ENCODE measurements around the gene PIP5K1A. TPM values are rescaled to one million over a fixed set of nuclear protein-coding genes. Genes with fewer than 3 reads are reported as not detected.

Gene PIP5K1A
- total and polyA plus RNA-seq, 4 donors: 21.7 to 120 (median 37.5) TPM

GRCh38 chr1:151210830-151211229 lies 12.5 kb downstream of the PIP5K1A start:
- Histone ChIP-seq H3K27ac (ENCODE audit: low read depth in 1 of 2, low read length in 1 of 2) (no peak overlapping the region), H3K9ac (ENCODE audit: insufficient read depth in 1 of 2, low read length in 2 of 2) (no peak overlapping the region), H3K27me3 (ENCODE audit: control insufficient read depth in 3 of 3, insufficient read depth in 3 of 3, low read length in 2 of 3) (no peaks in the 10 kb centered on the region), H3K9me3 (ENCODE audit: control insufficient read depth in 4 of 4, insufficient read depth in 3 of 4, low read length in 3 of 4) (no peaks in the 10 kb centered on the region), H3K36me3 (ENCODE audit: control insufficient read depth in 4 of 4, insufficient read depth in 4 of 4, low read length in 4 of 4) (peaks cover 5 to 23% (median 14%) of the 10 kb centered on the region in 4 donors), H3K4me3 (no peak overlapping the region), H3K4me1 (ENCODE audit: control insufficient read depth in 5 of 5, insufficient read depth in 5 of 5, low read length in 5 of 5) (peaks cover 0 to 3% (median 0%) of the 10 kb centered on the region in 5 donors)
- DNase-seq (no peak), ATAC-seq (ENCODE audit: insufficient read depth, low FRiP score) (no peak)
- 72 to 90% methylated on average over 1 of the region's 1 CpG for WGBS, 2 donors
- TF ChIP-seq CTCF (IDR thresholded peaks at IDR 0.05; ENCODE audit: control extremely low read depth, extremely low read depth): no peak

DNA sequence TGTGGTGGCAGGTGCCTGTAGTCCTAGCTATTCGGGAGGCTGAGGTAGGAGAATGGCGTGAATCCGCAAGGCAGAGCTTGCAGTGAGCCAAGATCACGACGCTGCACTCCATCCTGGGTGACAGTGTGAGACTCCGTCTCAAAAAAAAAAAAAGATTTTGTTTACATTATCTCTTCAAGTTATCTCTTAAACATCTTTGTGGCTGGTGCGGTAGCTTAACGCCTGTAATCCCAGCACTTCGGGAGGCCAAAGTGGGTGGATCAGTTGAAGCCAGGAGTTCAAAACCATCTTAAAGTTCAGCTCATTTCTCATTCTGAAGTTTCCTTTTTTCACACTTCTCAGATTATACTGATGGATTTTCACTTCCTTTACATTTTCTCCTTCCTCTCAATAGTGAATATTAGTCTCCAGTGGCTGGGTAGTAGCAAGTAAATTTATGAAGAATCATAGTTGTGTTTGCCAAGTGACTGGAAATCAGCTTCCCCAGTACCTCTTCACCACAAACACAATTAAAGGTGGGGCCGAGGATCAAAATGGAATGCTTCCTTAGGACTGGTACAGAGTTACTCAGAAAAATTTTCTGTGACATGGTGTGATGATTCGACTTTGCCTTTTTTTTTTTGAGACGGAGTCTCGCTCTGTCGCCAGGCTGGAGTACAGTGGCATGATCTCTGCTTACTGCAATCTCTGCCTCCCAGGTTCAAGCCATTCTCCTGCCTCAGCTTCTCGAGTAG lies 13.8 kb downstream of the PIP5K1A start:
- Histone ChIP-seq H3K4me1 (ENCODE audit: control insufficient read depth in 5 of 5, insufficient read depth in 5 of 5, low read length in 5 of 5) (peaks cover 0 to 3% (median 0%) of the 10 kb centered on the region in 5 donors), H3K9ac (ENCODE audit: insufficient read depth in 1 of 2, low read length in 2 of 2) (no peak overlapping the region), H3K36me3 (ENCODE audit: control insufficient read depth in 4 of 4, insufficient read depth in 4 of 4, low read length in 4 of 4) (peaks cover 5 to 17% (median 11%) of the 10 kb centered on the region in 4 donors), H3K27ac (ENCODE audit: low read depth in 1 of 2, low read length in 1 of 2) (no peak overlapping the region), H3K4me3 (no peak overlapping the region), H3K9me3 (ENCODE audit: control insufficient read depth in 4 of 4, insufficient read depth in 3 of 4, low read length in 3 of 4) (no peaks in the 10 kb centered on the region), H3K27me3 (ENCODE audit: control insufficient read depth in 3 of 3, insufficient read depth in 3 of 3, low read length in 2 of 3) (no peaks in the 10 kb centered on the region)
- no peak for DNase-seq
- 84% methylated on average over 15 of the region's 15 CpGs for WGBS, 2 donors
- no peak for TF ChIP-seq CTCF (IDR thresholded peaks at IDR 0.05; ENCODE audit: control extremely low read depth, extremely low read depth)
- ATAC-seq (ENCODE audit: insufficient read depth, low FRiP score): no peak

DNA sequence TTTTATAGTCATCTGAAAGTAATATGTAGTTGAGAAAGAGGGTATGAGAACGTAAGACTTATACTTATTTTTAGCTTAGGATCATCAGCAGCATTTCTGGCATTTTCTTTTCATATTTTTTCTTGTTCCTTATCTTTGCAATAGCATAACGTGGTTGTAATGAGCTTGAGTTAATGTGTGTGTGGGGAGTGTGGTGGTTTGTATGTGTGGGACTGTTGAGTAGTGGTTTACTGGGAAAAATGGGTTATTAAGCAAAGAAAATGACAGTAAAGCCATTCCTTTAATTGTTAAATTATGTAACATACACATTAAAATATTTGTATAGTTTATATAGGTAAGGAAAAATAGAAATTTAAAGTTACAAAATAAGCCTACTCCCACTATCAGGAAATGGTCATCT lies 15.2 kb downstream of the PIP5K1A start:
- WGBS, 2 donors: 32 to 50% methylated on average over 2 of the region's 2 CpGs
- Histone ChIP-seq H3K9ac (ENCODE audit: insufficient read depth in 1 of 2, low read length in 2 of 2) (no peak overlapping the region), H3K9me3 (ENCODE audit: control insufficient read depth in 4 of 4, insufficient read depth in 3 of 4, low read length in 3 of 4) (no peaks in the 10 kb centered on the region), H3K4me1 (ENCODE audit: control insufficient read depth in 5 of 5, insufficient read depth in 5 of 5, low read length in 5 of 5) (peaks cover 0 to 3% (median 0%) of the 10 kb centered on the region in 5 donors), H3K4me3 (no peak overlapping the region), H3K27me3 (ENCODE audit: control insufficient read depth in 3 of 3, insufficient read depth in 3 of 3, low read length in 2 of 3) (no peaks in the 10 kb centered on the region), H3K27ac (ENCODE audit: low read depth in 1 of 2, low read length in 1 of 2) (no peak overlapping the region), H3K36me3 (ENCODE audit: control insufficient read depth in 4 of 4, insufficient read depth in 4 of 4, low read length in 4 of 4) (peaks cover 0 to 12% (median 8%) of the 10 kb centered on the region in 4 donors)
- ATAC-seq (ENCODE audit: insufficient read depth, low FRiP score): no peak
- TF ChIP-seq CTCF (IDR thresholded peaks at IDR 0.05; ENCODE audit: control extremely low read depth, extremely low read depth): no peak
- DNase-seq: no peak

Data from lung (tissue), 12 donors.